Measurements from ENCODE around the gene IGSF8. TPM values are rescaled to one million over a fixed set of nuclear protein-coding genes. Genes with fewer than 3 reads are reported as not detected.
A peak's percentile ranks its signal among the peaks of the same experiment; 100 is the strongest.

Gene IGSF8
- total RNA-seq, 2 donors from 2014 or later: 16.0 to 17.4 TPM

- DNase-seq (ENCODE audit: low spot score): no peak
- intact Hi-C loops (cut with DNase I): no loop called here
Measured at GRCh38 chr1:160094291-160094625, 4.2 kb downstream of the IGSF8 start.

- no peak for DNase-seq (ENCODE audit: low spot score)
- intact Hi-C loops (cut with DNase I): no loop called here
Measured at GRCh38 chr1:160093624-160094290, 4.7 kb downstream of the IGSF8 start.

DNA sequence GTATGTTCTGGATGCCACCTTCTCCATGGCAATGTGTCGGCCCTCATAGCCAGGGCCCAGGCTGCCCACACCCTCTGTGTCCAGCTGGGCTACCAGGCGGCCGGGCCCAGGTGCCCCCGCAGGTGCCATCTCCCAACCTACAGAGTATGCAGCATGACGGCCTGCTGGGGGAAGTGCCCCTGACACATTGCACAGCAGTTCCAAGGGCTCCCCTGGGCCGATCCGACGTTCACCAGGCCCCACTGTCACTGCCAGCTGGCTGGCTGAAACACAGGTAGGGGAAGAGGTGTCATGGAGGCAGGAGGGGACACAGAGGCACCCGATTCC lies 5.4 kb downstream of the IGSF8 start:
- no peak for DNase-seq (ENCODE audit: low spot score)
- intact Hi-C loops (cut with DNase I): no loop called here

DNA sequence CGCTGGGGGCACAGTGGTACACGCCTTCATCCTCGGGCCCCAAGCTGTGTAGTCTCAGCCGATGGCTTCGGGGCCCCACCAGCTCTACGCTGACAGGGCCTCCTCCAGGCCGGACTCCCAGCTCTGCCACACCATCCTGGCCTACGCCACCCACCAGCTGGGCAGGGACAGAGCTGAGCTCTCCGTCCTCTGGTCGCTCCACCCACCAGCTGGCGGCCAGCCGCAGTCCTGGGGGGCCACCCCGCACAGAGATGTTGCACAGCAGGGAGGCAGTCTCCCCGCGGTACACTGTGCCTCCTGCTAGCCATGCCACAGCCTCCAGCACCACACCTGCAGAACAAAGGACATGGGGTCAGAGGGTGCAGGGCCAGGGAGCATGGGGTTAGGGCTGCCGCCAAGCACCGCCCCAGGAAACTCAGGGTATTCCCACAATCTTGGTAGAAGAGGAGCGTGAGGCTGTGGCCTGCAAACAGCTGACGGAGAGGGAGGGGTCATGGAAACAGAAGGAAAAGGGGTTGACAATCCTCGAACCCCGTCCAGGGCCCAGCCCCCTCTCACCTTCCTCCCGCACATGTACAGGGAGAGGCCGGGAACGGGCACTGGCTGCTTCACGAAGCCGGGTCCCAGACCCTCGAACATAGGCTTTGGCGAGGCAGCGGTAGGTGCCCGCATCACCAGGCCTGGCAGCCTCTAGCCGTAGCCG lies 5.9 kb downstream of the IGSF8 start:
- DNase-seq (ENCODE audit: low spot score): no peak
- intact Hi-C loops (cut with DNase I): no loop called here

- intact Hi-C loops (cut with DNase I): no loop called here
- no peak for DNase-seq (ENCODE audit: low spot score)
Measured at GRCh38 chr1:160091666-160092223, 6.7 kb downstream of the IGSF8 start.

GRCh38 chr1:160090760-160091159 lies 7.7 kb downstream of the IGSF8 start:
- DNase-seq (ENCODE audit: low spot score): no peak
- intact Hi-C loops (cut with DNase I): no loop called here

GRCh38 chr1:160089883-160090282 lies 8.5 kb downstream of the IGSF8 start:
- intact Hi-C loops (cut with DNase I): no loop called here
- DNase-seq (ENCODE audit: low spot score): no peak

GRCh38 chr1:160087118-160087662 lies 11.2 kb downstream of the IGSF8 start:
- intact Hi-C loops (cut with DNase I): no loop called here
- no peak for DNase-seq (ENCODE audit: low spot score)

- no peak for DNase-seq (ENCODE audit: low spot score)
- intact Hi-C loops (cut with DNase I): no loop called here
Measured at GRCh38 chr1:160086456-160086892, 11.9 kb downstream of the IGSF8 start.

GRCh38 chr1:160085686-160086455 lies 12.5 kb downstream of the IGSF8 start:
- peak; percentile 95 for DNase-seq (ENCODE audit: low spot score)
- intact Hi-C loops (cut with DNase I): no loop called here

DNA sequence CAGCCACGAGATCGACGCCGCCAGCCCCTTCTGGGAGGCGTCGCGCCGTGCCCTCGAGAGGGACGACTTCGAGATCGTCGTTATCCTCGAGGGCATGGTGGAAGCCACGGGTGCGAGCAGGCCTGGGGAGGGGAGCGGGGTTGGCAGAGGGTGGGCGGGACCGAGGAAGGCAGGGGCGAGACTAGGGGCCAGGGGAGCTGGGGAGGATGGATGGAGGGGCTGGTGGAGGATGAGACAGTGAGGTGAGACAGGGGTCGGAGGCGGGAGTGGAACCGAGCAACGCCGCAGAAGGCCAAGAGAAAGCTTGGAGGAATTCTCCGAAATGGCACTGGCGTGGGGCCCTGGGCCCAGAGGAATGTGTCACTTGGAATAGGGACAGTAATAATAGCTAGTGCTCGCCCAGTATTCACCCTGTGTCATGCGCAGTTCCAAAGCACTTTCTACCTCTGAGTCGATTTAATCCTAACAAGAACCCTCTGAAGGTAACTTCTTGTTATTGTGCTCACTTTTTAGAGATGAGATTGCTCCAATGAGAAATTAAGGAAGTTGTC lies 13.6 kb downstream of the IGSF8 start:
- DNase-seq (ENCODE audit: low spot score): no peak
- intact Hi-C loops (cut with DNase I): no loop called here

DNA sequence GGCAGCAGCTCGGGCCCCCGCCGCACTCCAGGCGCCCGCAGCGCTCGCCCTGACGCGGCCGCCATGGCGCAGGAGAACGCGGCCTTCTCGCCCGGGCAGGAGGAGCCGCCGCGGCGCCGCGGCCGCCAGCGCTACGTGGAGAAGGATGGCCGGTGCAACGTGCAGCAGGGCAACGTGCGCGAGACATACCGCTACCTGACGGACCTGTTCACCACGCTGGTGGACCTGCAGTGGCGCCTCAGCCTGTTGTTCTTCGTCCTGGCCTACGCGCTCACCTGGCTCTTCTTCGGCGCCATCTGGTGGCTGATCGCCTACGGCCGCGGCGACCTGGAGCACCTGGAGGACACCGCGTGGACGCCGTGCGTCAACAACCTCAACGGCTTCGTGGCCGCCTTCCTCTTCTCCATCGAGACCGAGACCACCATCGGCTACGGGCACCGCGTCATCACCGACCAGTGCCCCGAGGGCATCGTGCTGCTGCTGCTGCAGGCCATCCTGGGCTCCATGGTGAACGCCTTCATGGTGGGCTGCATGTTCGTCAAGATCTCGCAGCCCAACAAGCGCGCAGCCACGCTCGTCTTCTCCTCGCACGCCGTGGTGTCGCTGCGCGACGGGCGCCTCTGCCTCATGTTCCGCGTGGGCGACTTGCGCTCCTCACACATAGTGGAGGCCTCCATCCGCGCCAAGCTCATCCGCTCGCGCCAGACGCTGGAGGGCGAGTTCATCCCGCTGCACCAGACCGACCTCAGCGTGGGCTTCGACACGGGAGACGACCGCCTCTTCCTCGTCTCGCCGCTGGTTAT lies 14.2 kb downstream of the IGSF8 start:
- DNase-seq (ENCODE audit: low spot score): no peak
- intact Hi-C loops (cut with DNase I): no loop called here

DNA sequence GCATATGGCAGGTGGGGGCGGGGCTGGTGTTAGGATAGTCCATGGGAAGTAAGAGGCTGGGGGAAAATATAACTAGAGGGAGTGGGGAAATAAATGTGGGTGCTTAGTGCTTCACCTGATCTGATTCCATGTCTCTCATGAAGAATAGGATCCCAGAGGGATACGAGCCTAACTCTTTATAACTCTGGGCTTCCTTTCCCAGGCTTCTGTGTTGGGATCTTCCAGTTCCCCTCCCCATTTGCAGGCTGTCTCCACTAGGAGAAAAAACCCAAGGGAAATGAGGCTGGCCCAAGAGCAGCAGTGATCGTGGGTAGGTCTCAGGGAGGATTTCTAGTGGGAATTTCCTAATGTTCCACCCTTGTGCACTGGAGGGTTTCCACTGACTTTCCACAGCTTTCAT lies 15.5 kb downstream of the IGSF8 start:
- intact Hi-C loops (cut with DNase I): no loop called here
- DNase-seq (ENCODE audit: low spot score): no peak

- no peak for DNase-seq (ENCODE audit: low spot score)
- intact Hi-C loops (cut with DNase I): no loop called here
Measured at GRCh38 chr1:160082487-160082886, 15.9 kb downstream of the IGSF8 start.

DNA sequence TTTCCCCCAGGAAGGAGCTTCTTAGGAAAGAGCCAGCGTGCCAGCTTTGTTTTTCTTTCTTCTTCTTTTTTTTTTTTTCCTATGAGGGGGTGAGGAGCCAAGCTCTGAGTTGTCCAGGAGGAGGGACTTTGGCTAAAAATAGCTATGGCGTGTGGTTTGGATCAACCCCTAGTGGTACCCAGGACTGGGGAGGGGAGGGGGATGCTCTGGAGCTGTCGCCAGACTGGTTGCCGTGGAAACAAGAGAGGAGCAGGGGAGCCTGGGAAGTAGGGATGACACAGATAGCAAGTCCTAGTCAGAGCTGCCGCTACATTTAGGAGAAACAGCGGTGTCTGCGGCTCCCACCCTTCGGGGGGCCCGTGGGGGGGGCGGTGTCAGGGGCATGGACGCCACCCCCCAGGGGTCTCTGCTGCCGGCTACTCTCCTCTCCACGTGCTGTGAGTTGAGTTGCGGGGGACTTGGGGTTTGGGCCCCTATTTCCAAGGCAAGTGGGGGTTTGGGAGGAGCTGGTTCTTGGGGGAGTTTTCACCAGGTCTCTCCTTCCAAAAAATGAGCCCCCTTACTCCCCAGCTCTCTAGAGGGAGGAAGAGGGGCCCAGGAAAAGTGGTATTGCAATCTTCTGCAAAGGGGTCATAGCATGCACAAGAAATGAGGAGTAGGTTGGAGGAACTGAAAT lies 17.0 kb downstream of the IGSF8 start, which contains the start of gene KCNJ9:
Gene KCNJ9 (plus strand): TSS at position 278 of the 676 bp plus-strand sequence. CDS start 2,493 bp downstream, outside the sequence.
- no peak for DNase-seq (ENCODE audit: low spot score)
- intact Hi-C loops (cut with DNase I): no loop called here

DNA sequence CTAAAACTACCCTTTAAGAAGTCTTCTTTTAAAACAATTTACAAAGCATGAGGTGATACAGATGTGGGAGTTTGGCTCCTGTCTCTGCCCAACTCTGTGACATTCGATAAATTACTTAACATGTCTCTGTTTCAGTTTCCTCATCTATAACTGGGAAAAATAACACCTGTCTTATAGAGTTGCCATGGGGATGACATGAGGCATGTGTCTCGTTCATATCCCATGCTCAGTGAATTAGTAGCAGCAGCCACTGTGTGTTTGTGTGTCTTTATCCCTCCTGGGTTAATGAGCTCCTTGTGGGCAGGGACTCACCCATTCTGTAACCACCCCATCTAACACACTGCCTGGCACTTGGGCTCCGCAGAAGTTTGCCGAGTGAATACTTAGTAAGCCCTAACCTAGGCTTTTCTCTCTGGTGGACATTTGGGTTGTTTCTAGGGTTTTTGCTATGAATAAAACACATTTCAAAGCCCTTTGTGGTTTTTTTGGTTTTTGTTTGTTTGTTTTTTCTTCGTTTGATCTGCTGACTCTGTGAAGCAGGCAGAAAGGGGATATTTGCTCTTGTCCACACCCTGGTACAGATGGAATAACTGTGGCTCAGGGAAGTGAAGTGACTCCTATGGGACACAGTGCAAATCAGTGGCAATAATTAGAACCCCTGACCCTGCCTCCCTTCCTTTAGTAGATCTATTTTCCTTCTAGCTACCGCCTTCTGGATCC lies 17.9 kb downstream of the IGSF8 start:
- no peak for DNase-seq (ENCODE audit: low spot score)
- intact Hi-C loops (cut with DNase I): no loop called here

GRCh38 chr1:160079448-160079847 lies 19.0 kb downstream of the IGSF8 start:
- no peak for DNase-seq (ENCODE audit: low spot score)
- intact Hi-C loops (cut with DNase I): no loop called here

All from posterior vena cava (tissue), 2 donors.